ENCODE data around the gene BCAS3.

DNA sequence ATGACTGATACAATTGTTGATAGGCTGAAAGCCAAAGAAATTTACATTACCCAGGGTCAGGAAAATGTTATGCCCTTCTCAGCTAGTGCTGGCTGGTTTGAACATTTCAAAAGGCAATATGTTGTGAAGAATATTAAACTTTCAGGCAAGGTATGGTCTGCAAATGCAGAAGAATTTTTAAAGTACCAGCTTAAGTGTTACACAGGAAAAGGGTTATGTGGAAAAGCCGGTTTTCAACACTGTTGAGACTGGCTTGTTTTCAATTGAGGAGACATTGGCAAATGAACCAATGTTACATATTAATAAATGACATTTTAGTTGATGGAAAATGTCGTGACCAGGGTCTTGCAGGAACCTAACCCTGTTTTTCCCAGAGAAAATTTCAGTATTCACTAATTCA lies 506.1 kb downstream of the BCAS3 start:
- TF ChIP-seq, protein P1, sequence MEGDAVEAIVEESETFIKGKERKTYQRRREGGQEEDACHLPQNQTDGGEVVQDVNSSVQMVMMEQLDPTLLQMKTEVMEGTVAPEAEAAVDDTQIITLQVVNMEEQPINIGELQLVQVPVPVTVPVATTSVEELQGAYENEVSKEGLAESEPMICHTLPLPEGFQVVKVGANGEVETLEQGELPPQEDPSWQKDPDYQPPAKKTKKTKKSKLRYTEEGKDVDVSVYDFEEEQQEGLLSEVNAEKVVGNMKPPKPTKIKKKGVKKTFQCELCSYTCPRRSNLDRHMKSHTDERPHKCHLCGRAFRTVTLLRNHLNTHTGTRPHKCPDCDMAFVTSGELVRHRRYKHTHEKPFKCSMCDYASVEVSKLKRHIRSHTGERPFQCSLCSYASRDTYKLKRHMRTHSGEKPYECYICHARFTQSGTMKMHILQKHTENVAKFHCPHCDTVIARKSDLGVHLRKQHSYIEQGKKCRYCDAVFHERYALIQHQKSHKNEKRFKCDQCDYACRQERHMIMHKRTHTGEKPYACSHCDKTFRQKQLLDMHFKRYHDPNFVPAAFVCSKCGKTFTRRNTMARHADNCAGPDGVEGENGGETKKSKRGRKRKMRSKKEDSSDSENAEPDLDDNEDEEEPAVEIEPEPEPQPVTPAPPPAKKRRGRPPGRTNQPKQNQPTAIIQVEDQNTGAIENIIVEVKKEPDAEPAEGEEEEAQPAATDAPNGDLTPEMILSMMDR (IDR thresholded peaks at IDR 0.05): no peak
- TF ChIP-seq POLR2A (IDR thresholded peaks at IDR 0.05) (no peak), POLR2AphosphoS5 (IDR thresholded peaks at IDR 0.05) (no peak), EP300 (IDR thresholded peaks at IDR 0.05) (no peak)
